ENCODE data around the gene PRCP.

Gene PRCP

GRCh38 chr11:82937554-82937953 is 37.3 kb upstream of the PRCP start:
- Histone ChIP-seq H2BK120ac (ENCODE audit: low read depth, low read length) (no peak overlapping the region), H2AK5ac (ENCODE audit: low read length, severe bottlenecking) (no peak overlapping the region), H4K8ac (ENCODE audit: low read length) (no peak overlapping the region), H2AFZ (ENCODE audit: low read depth, low read length) (no peak overlapping the region), H3K14ac (ENCODE audit: low read length in 2 of 2) (no peak overlapping the region), H3K23ac (ENCODE audit: low read length in 2 of 2) (no peak overlapping the region), H4K91ac (ENCODE audit: low read length) (no peak overlapping the region), H2BK12ac (ENCODE audit: low read length in 2 of 2) (no peak overlapping the region), H3K4me2 (ENCODE audit: low read length, poor library complexity, severe bottlenecking) (no peak overlapping the region), H3K9ac (ENCODE audit: low read length) (no peak overlapping the region), H3K18ac (ENCODE audit: low read depth in 1 of 2, low read length in 2 of 2) (no peak overlapping the region), H3K27ac (ENCODE audit: low read length, poor library complexity, severe bottlenecking) (no peak overlapping the region), H2BK5ac (ENCODE audit: low read depth, low read length, poor library complexity, severe bottlenecking) (no peak overlapping the region), H3K79me1 (replicated peaks; ENCODE audit: low read length, poor library complexity, severe bottlenecking) (no peaks in the 10 kb centered on the region), H3K4ac (ENCODE audit: low read depth in 1 of 2, low read length in 2 of 2) (no peak overlapping the region), H3K36me3 (ENCODE audit: control insufficient read depth in 1 of 2, insufficient read depth in 2 of 2, low read depth in 1 of 2, low read length in 2 of 2) (no peaks in the 10 kb centered on the region), H3K9me3 (ENCODE audit: control insufficient read depth, low read length) (no peaks in the 10 kb centered on the region), H2BK15ac (ENCODE audit: low read depth, poor library complexity, severe bottlenecking) (no peak overlapping the region), H3K4me1 (ENCODE audit: control insufficient read depth, insufficient read depth, low read depth, low read length) (no peaks in the 10 kb centered on the region), H3K4me3 (ENCODE audit: insufficient read depth in 1 of 2, low read depth in 1 of 2, low read length in 2 of 2) (no peak overlapping the region), H3K27me3 (ENCODE audit: control insufficient read depth in 1 of 2, insufficient read depth in 1 of 2, low read length in 2 of 2) (no peaks in the 10 kb centered on the region)
- 97% methylated on average over 2 of the region's 2 CpGs for WGBS
- no peak for DNase-seq

GRCh38 chr11:82936261-82936660 is 36.0 kb upstream of the PRCP start:
- Histone ChIP-seq H2BK5ac (ENCODE audit: low read depth, low read length, poor library complexity, severe bottlenecking) (no peak overlapping the region), H3K4me3 (ENCODE audit: insufficient read depth in 1 of 2, low read depth in 1 of 2, low read length in 2 of 2) (no peak overlapping the region), H4K8ac (ENCODE audit: low read length) (no peak overlapping the region), H3K14ac (ENCODE audit: low read length in 2 of 2) (no peak overlapping the region), H3K36me3 (ENCODE audit: control insufficient read depth in 1 of 2, insufficient read depth in 2 of 2, low read depth in 1 of 2, low read length in 2 of 2) (no peaks in the 10 kb centered on the region), H4K91ac (ENCODE audit: low read length) (no peak overlapping the region), H3K79me1 (replicated peaks; ENCODE audit: low read length, poor library complexity, severe bottlenecking) (no peaks in the 10 kb centered on the region), H2BK12ac (ENCODE audit: low read length in 2 of 2) (no peak overlapping the region), H3K23ac (ENCODE audit: low read length in 2 of 2) (no peak overlapping the region), H3K27ac (ENCODE audit: low read length, poor library complexity, severe bottlenecking) (no peak overlapping the region), H3K27me3 (ENCODE audit: control insufficient read depth in 1 of 2, insufficient read depth in 1 of 2, low read length in 2 of 2) (no peaks in the 10 kb centered on the region), H3K9me3 (ENCODE audit: control insufficient read depth, low read length) (no peaks in the 10 kb centered on the region), H3K9ac (ENCODE audit: low read length) (no peak overlapping the region), H3K4ac (ENCODE audit: low read depth in 1 of 2, low read length in 2 of 2) (no peak overlapping the region), H2AK5ac (ENCODE audit: low read length, severe bottlenecking) (no peak overlapping the region), H3K4me2 (ENCODE audit: low read length, poor library complexity, severe bottlenecking) (no peak overlapping the region), H2BK15ac (ENCODE audit: low read depth, poor library complexity, severe bottlenecking) (no peak overlapping the region), H3K4me1 (ENCODE audit: control insufficient read depth, insufficient read depth, low read depth, low read length) (no peaks in the 10 kb centered on the region), H2AFZ (ENCODE audit: low read depth, low read length) (no peak overlapping the region), H2BK120ac (ENCODE audit: low read depth, low read length) (no peak overlapping the region), H3K18ac (ENCODE audit: low read depth in 1 of 2, low read length in 2 of 2) (no peak overlapping the region)
- no CpG with 5 or more reads among the region's 3 CpGs for WGBS
- DNase-seq: no peak

- Histone ChIP-seq H2AFZ (ENCODE audit: low read depth, low read length) (no peak overlapping the region), H2BK5ac (ENCODE audit: low read depth, low read length, poor library complexity, severe bottlenecking) (no peak overlapping the region), H3K4me3 (ENCODE audit: insufficient read depth in 1 of 2, low read depth in 1 of 2, low read length in 2 of 2) (no peak overlapping the region), H4K91ac (ENCODE audit: low read length) (no peak overlapping the region), H2AK5ac (ENCODE audit: low read length, severe bottlenecking) (no peak overlapping the region), H3K9ac (ENCODE audit: low read length) (no peak overlapping the region), H3K27me3 (ENCODE audit: control insufficient read depth in 1 of 2, insufficient read depth in 1 of 2, low read length in 2 of 2) (no peaks in the 10 kb centered on the region), H3K18ac (ENCODE audit: low read depth in 1 of 2, low read length in 2 of 2) (no peak overlapping the region), H3K27ac (ENCODE audit: low read length, poor library complexity, severe bottlenecking) (no peak overlapping the region), H3K14ac (ENCODE audit: low read length in 2 of 2) (no peak overlapping the region), H2BK12ac (ENCODE audit: low read length in 2 of 2) (no peak overlapping the region), H3K4ac (ENCODE audit: low read depth in 1 of 2, low read length in 2 of 2) (no peak overlapping the region), H3K23ac (ENCODE audit: low read length in 2 of 2) (no peak overlapping the region), H2BK15ac (ENCODE audit: low read depth, poor library complexity, severe bottlenecking) (no peak overlapping the region), H2BK120ac (ENCODE audit: low read depth, low read length) (no peak overlapping the region), H3K36me3 (ENCODE audit: control insufficient read depth in 1 of 2, insufficient read depth in 2 of 2, low read depth in 1 of 2, low read length in 2 of 2) (no peaks in the 10 kb centered on the region), H3K4me1 (ENCODE audit: control insufficient read depth, insufficient read depth, low read depth, low read length) (no peaks in the 10 kb centered on the region), H4K8ac (ENCODE audit: low read length) (no peak overlapping the region), H3K4me2 (ENCODE audit: low read length, poor library complexity, severe bottlenecking) (no peak overlapping the region), H3K79me1 (replicated peaks; ENCODE audit: low read length, poor library complexity, severe bottlenecking) (no peaks in the 10 kb centered on the region), H3K9me3 (ENCODE audit: control insufficient read depth, low read length) (no peaks in the 10 kb centered on the region)
- DNase-seq: no peak
- no CpG with 5 or more reads among the region's 1 CpG for WGBS
These were observed 32.3 kb upstream of the PRCP start for GRCh38 chr11:82932564-82932963.

GRCh38 chr11:82930734-82931133 is 30.5 kb upstream of the PRCP start:
- H3K27ac ChIP-seq (ENCODE audit: low read length, poor library complexity, severe bottlenecking): no peak overlapping the region
- H2BK5ac ChIP-seq (ENCODE audit: low read depth, low read length, poor library complexity, severe bottlenecking): no peak overlapping the region
- H3K14ac ChIP-seq (ENCODE audit: low read length in 2 of 2): no peak overlapping the region
- H2BK120ac ChIP-seq (ENCODE audit: low read depth, low read length): no peak overlapping the region
- no peak overlapping the region for H2AK5ac ChIP-seq (ENCODE audit: low read length, severe bottlenecking)
- H3K36me3 ChIP-seq (ENCODE audit: control insufficient read depth in 1 of 2, insufficient read depth in 2 of 2, low read depth in 1 of 2, low read length in 2 of 2): no peaks in the 10 kb centered on the region
- no peaks in the 10 kb centered on the region for H3K79me1 ChIP-seq (replicated peaks; ENCODE audit: low read length, poor library complexity, severe bottlenecking)
- H3K27me3 ChIP-seq (ENCODE audit: control insufficient read depth in 1 of 2, insufficient read depth in 1 of 2, low read length in 2 of 2): no peaks in the 10 kb centered on the region
- no peak overlapping the region for H4K91ac ChIP-seq (ENCODE audit: low read length)
- H2BK12ac ChIP-seq (ENCODE audit: low read length in 2 of 2): no peak overlapping the region
- no peak overlapping the region for H2AFZ ChIP-seq (ENCODE audit: low read depth, low read length)
- H4K8ac ChIP-seq (ENCODE audit: low read length): no peak overlapping the region
- no peak overlapping the region for H3K23ac ChIP-seq (ENCODE audit: low read length in 2 of 2)
- WGBS: 96% methylated on average over 2 of the region's 2 CpGs
- no peak for DNase-seq
- H2BK15ac ChIP-seq (ENCODE audit: low read depth, poor library complexity, severe bottlenecking): no peak overlapping the region
- no peak overlapping the region for H3K9ac ChIP-seq (ENCODE audit: low read length)
- H3K4me1 ChIP-seq (ENCODE audit: control insufficient read depth, insufficient read depth, low read depth, low read length): no peaks in the 10 kb centered on the region
- H3K4ac ChIP-seq (ENCODE audit: low read depth in 1 of 2, low read length in 2 of 2): no peak overlapping the region
- no peak overlapping the region for H3K4me3 ChIP-seq (ENCODE audit: insufficient read depth in 1 of 2, low read depth in 1 of 2, low read length in 2 of 2)
- no peaks in the 10 kb centered on the region for H3K9me3 ChIP-seq (ENCODE audit: control insufficient read depth, low read length)
- H3K18ac ChIP-seq (ENCODE audit: low read depth in 1 of 2, low read length in 2 of 2): no peak overlapping the region
- no peak overlapping the region for H3K4me2 ChIP-seq (ENCODE audit: low read length, poor library complexity, severe bottlenecking)
